Fibroblast of mammary gland (primary cell): ENCODE data around the gene MIOX.

Experiments
- DNase-seq: peaks from one replicate; pipeline ENCODE4 v3.0.0-alpha.2; 2010; ENCODE audit warnings: low read depth
- H3K4me3 ChIP-seq: 2 replicates; pipeline ENCODE4 v1.5.1; 2011; ENCODE audit warnings: low read depth, mild to moderate bottlenecking, low read length, moderate library complexity; ENCODE audit not compliant: control insufficient read depth
- CTCF ChIP-seq: conservative IDR thresholded peaks from 2 replicates; pipeline ENCODE4 v1.5.1; 2011; ENCODE audit warnings: low read depth, low read length, inconsistent platforms; ENCODE audit not compliant: control insufficient read depth, insufficient read depth

MIOX gene

GRCh38 chr22:50503475-50504145, 17.0 kb downstream of the MIOX start:
- TF ChIP-seq CTCF: no peak
- no peak overlapping the region for H3K4me3 ChIP-seq
- no peak for DNase-seq

- H3K4me3 ChIP-seq: no peak overlapping the region
- DNase-seq: no peak
- no peak for TF ChIP-seq CTCF
Observed at GRCh38 chr22:50504369-50505211, 17.9 kb downstream of the MIOX start.

- no peak for DNase-seq
- H3K4me3 ChIP-seq: no peak overlapping the region
- no peak for TF ChIP-seq CTCF
Observed at GRCh38 chr22:50505276-50505775, 18.7 kb downstream of the MIOX start.

GRCh38 chr22:50505776-50506610, 19.3 kb downstream of the MIOX start:
- no peak for TF ChIP-seq CTCF
- DNase-seq: no peak
- peak overlapping the region; percentile 95 for H3K4me3 ChIP-seq

GRCh38 chr22:50506611-50507420, 20.2 kb downstream of the MIOX start:
- TF ChIP-seq CTCF: no peak
- no peak for DNase-seq
- peak overlapping the region; percentile 95 for H3K4me3 ChIP-seq
